HG03457 (cell line): ENCODE measurements around the gene UBE2B.
"Not testable (repeated sequence)": the region's sequence is repeated elsewhere in the genome, so short reads cannot be mapped to it uniquely, and the experiment has no call there.

ENCODE experiments used
- ATAC-seq: cut with Tn5 transposase; IDR thresholded peaks from one replicate; pipeline ENCODE4 v1.9.1; 2021; ENCODE audit warnings: moderate number of reproducible peaks; ENCODE audit not compliant: unreplicated experiment

The UBE2B gene

GRCh38 chr5:134370871-134371833 lies at the start of gene UBE2B:
TSS of gene UBE2B (plus strand) at chr5:134371569. CDS start at chr5:134371596, 27 bp downstream.
- peak; percentile 65 for ATAC-seq

DNA sequence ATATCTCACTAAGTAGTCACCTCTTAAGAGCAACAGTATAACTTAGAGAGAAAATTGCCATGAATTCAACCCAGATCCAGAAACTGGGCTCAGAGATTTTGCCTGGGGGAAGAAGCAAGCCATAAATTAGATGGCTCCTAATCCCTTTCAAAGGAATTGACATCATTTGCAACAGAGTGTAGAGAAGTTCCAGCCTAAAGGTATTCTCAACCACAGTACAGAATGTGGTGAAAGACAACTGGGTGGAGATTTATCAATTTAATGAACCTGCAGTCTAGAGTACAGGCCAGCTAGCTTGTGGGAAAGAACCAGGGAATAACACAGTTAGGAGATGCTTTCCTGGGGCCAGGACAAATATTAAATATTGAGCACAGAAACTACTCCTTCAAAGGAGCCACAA lies 44.0 kb upstream of the UBE2B start:
- ATAC-seq: no peak

GRCh38 chr5:134328619-134329018 lies 42.8 kb upstream of the UBE2B start:
- ATAC-seq: no peak

GRCh38 chr5:134336833-134337232 lies 34.5 kb upstream of the UBE2B start:
- ATAC-seq: not testable (repeated sequence)

DNA sequence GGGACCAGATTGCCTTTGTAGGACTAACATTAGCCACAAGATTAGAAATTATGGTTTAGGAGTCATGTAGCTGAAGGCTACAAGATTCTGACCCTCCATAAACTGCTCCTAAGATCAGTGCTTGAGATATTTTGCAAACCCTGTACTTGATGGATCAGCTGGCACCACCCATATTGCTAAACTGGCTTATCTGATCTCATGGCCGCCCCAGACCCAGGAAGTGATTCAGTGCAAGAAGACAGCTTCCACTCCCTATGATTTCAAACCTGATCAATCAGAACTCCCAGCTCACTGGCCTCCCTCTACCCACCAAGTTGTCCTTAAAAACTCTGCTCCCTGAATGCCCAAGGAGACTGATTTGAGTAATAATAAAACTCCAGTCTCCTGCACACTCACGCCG lies 27.9 kb upstream of the UBE2B start:
- not testable (repeated sequence) for ATAC-seq

DNA sequence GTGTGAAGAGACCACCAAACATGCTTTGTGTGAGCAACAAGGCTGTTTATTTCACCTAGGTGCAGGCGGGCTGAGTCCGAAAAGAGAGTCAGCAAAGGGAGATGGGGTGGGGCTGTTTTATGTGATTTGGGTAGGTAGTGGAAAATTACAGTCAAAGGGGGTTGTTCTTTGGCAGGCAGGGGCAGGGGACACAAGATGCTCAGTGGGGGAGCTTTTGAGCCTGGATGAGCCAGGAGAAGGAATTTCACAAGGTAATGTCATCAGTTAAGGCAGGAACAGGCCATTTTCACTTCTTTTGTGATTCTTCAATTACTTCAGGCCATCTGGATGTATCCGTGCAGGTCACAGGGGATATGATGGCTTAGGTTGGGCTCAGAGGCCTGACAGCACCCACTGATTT lies 25.9 kb upstream of the UBE2B start:
- not testable (repeated sequence) for ATAC-seq

DNA sequence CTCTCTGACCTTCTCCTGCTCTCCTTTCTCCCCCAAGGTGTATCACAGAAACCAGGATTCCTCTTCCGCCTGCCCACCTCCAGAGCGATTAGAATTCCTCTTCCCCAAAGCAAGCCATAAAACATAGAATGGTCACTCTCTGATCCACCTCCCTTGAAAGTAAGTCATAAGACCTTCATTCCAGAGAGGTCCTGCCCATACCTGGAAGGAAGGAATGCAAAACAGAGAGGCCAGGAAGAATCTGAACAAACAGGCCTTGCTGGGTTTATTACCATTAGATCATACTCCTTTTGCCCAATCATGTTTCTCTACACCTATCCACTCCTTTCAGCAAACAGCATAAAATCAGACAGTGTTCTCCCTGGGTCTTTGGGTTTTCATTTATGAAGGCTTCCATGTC lies 25.4 kb upstream of the UBE2B start:
- no peak for ATAC-seq

GRCh38 chr5:134349463-134349862 lies 21.9 kb upstream of the UBE2B start:
- no peak for ATAC-seq

DNA sequence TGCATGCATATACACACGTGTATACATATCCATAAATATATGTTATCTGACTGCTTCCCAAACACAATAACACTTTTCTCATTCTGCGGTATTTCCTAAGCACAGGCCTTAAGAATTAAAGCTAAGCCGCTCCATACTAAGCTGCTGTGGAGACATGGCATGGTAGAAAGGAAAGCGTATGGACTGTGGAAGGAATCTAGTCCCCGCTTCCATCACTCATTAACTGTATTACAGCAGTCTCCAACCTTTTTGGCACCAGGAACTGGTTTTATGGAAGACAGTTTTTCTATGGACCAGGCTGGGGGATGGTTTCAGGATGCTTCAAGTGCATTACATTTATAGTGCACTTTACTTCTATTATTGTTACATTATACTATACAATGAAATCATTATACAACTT lies 15.7 kb upstream of the UBE2B start:
- no peak for ATAC-seq

GRCh38 chr5:134365604-134366003 lies 5.8 kb upstream of the UBE2B start:
- no peak for ATAC-seq

- peak; percentile 19 for ATAC-seq
These were observed 978 bp upstream of the UBE2B start for GRCh38 chr5:134370311-134370870.

DNA sequence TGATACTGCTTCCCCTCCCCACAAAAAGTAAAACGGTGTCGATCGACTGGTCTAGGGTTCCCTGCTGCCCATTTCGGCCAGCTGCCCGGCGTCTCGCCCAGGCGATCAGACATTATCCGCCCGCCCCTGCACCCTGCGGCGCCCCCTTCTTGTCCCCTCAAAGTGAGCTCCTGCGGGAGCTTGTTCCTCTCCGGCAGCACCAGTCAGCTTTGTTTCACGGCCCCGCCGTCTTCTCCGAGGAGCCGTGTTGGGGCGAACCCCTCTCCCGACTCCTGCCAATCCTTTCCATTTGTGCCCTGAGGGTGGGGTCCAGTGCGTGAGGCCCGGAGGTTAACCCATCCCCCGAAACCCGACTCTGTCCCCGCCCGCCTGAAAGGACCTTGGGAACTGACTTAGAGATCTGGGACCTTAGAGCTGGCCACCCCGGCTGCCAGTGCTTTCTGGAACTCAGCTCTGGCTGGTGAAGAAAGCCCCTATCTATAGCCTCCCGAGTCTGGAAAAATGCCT lies 518 bp downstream of the UBE2B start:
- peak; percentile 1 for ATAC-seq

GRCh38 chr5:134373633-134374032 lies 2.3 kb downstream of the UBE2B start:
- not testable (repeated sequence) for ATAC-seq

DNA sequence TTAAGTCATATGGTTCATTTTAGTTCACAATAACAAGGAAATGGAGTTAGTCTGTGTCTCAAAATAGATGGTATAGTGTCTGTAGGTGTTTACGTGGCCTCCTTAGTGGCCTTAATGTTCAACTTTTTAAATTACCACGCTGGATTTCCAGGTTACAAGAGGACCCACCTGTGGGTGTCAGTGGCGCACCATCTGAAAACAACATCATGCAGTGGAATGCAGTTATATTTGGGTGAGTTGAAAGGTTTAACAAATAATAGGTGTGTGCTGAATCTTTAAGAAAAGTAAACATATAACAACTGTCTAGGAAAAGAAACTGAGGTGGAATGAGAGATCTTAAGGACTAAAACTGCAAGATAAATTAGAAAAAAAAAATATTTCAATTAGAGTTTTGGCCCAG lies 2.9 kb downstream of the UBE2B start:
- ATAC-seq: no peak

- ATAC-seq: no peak
These were observed 9.0 kb downstream of the UBE2B start for GRCh38 chr5:134380346-134380745.

DNA sequence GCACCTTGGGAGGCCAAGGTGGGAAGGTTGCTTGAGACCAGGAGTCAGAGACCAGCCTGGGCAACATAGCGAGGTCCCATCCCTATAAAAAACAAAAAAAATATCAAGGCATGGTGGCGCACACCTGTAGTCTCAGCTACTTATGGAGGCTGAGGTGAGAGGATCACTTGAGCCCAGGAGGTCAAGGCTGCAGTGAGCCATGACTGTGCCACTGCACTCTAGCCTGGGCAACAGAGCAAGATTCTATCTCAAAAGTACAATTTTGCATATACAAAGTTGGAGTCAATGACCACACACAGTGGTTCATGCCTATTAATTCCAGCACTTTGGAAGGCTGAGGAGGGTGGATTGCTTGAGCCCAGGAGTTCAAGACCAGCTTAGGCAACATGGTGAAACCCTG lies 10.8 kb downstream of the UBE2B start:
- ATAC-seq: not testable (repeated sequence)

DNA sequence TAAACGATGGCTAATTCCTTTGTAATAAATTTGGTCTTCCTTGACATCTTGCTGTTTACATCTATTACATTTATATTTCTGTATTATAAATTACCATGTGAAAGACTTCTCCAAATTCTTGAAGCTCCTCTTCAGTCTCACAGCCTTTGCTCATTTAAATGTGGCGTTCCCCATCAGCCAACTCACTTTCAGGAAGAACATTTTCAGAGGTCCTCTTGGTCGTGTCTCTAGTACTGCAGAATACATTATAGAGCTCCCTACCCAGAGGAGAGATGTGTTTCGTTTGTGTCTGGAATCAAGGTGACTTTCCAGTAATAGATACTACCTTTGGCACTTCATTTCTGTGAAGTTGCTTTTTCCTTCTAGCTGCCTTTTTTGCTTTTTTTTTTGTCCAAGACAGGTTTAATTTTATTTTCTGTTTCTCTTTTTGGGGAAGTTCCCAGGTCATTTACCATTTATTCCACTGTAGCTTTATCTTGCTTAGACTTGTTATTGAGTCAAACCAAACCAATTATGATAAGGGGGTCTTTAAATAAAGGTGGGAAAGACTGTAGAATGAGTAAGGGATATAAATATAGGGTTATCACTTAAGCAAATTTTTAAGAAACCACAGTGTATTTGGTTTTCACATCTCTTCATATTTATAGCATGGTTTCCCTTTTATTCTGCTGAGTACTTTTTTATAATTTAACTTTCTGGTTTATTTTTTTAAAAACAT lies 12.8 kb downstream of the UBE2B start:
- ATAC-seq: no peak

DNA sequence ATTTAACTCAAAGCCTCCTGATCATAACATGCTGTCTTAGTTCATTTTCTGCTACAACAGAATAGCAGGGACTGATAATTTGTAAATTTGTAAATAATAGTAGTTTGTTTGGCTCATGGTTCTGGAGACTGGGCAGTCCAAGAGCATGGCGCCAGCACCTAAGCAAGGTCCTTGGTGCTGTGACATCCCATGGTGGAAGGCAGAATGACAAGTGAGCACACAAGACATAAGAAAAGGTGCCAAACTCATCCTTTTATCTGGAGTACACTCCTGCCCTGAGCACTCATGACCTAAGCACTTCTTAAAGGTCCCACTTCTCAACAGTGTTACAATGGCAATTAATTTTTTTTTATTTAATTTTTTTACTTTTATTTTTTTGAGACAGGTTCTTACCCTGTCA lies 16.1 kb downstream of the UBE2B start:
- no peak for ATAC-seq

DNA sequence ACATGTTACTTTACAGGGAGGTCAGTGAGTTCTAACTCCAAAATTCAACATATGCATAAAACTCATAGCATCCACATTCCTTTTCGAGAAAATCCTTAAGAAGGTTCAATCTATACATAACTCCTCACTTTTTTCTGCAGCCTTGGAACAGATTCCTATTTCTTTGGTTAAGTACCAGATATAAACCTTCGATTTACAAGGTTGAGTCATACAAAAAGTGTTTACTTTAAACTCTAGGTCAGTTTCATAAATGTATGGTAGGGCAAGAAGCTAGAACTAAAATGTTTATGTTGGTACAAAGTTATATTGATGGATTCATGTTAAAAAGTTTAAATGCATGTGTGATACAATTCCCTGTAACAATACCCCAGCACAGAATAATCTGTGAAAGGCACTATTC lies 20.9 kb downstream of the UBE2B start:
- no peak for ATAC-seq

GRCh38 chr5:134394932-134395331 lies 23.6 kb downstream of the UBE2B start:
- ATAC-seq: no peak

GRCh38 chr5:134396274-134396673 lies 24.9 kb downstream of the UBE2B start:
- ATAC-seq: no peak
